WTC11 (cell line): Measurements from ENCODE around the gene RHOH. TPM values are rescaled to one million over a fixed set of nuclear protein-coding genes. Genes with fewer than 3 reads are reported as not detected.

ENCODE experiments used
- ATAC-seq: fragments of 200-7000 bp; cut with Tn5 transposase; 2 replicates; pipeline ENCODE4 v1.10.0; 2021; ENCODE audit warnings: mild to moderate bottlenecking, moderate library complexity
- CTCF ChIA-PET: fragments of 300-600 bp; sonication (Branson Sonifier 250); formaldehyde crosslinking; loops from one replicate; lab custom pipeline; 2021; ENCODE audit warnings: antibody characterized with exemption; lab: Charles Lee
- POLR2A ChIA-PET: fragments of 350-600 bp; sonication (Branson Sonifier 250); formaldehyde crosslinking; loops from one replicate; lab custom pipeline; 2021; ENCODE audit warnings: antibody characterized with exemption; lab: Charles Lee
- DNase-seq: peaks from one replicate; pipeline ENCODE4 v3.0.0; 2021; ENCODE audit warnings: low spot score
- H3K27ac Mint-ChIP-seq: 2 replicates; pipeline ENCODE4 v1.8.0; 2021; ENCODE audit warnings: mixed read lengths
- H3K27me3 Mint-ChIP-seq: 2 replicates; pipeline ENCODE4 v1.8.0; 2021; ENCODE audit warnings: low read depth, mild to moderate bottlenecking, moderate library complexity, mixed read lengths
- H3K36me3 Mint-ChIP-seq: 2 replicates; pipeline ENCODE4 v1.8.0; 2021; ENCODE audit warnings: mixed read lengths
- H3K4me1 Mint-ChIP-seq: 2 replicates; pipeline ENCODE4 v1.8.0; 2022; ENCODE audit warnings: mixed read lengths
- H3K4me3 Mint-ChIP-seq: 2 replicates; pipeline ENCODE4 v1.8.0; 2021; ENCODE audit warnings: mild to moderate bottlenecking, moderate library complexity, mixed read lengths
- H3K9me3 Mint-ChIP-seq: 2 replicates; pipeline ENCODE4 v1.8.0; 2021; ENCODE audit warnings: mixed read lengths
- ARID4B ChIP-seq: sonication (generic); formaldehyde crosslinking; IDR thresholded peaks from 2 replicates; pipeline ENCODE4 v1.8.0; 2023; ENCODE audit warnings: missing genetic modification reagents, mild to moderate bottlenecking, borderline replicate concordance
- CREM ChIP-seq: sonication (generic); formaldehyde crosslinking; IDR thresholded peaks from 2 replicates; pipeline ENCODE4 v1.8.1; 2022; ENCODE audit warnings: mild to moderate bottlenecking, missing genetic modification reagents, moderate library complexity
- EMX1 ChIP-seq: fragments of 250-450 bp; sonication (Bioruptor Pico); IDR thresholded peaks from 2 replicates; pipeline ENCODE4 v1.8.0; 2021; ENCODE audit warnings: mild to moderate bottlenecking
- ESRRA ChIP-seq: sonication (generic); formaldehyde crosslinking; IDR thresholded peaks from 2 replicates; pipeline ENCODE4 v1.8.1; 2022; ENCODE audit warnings: mild to moderate bottlenecking, missing genetic modification reagents, borderline replicate concordance
- FOXK1 ChIP-seq: sonication (generic); formaldehyde crosslinking; IDR thresholded peaks from 2 replicates; pipeline ENCODE4 v1.8.0; 2022; ENCODE audit warnings: mild to moderate bottlenecking, moderate library complexity, missing genetic modification reagents
- FOXP1 ChIP-seq: sonication (generic); formaldehyde crosslinking; IDR thresholded peaks from 2 replicates; pipeline ENCODE4 v1.8.0; 2022; ENCODE audit warnings: missing genetic modification reagents, mild to moderate bottlenecking, moderate library complexity, borderline replicate concordance
- HMGA2 ChIP-seq: fragments of 250-450 bp; sonication (Bioruptor Pico); IDR thresholded peaks from 2 replicates; pipeline ENCODE4 v1.4.0; 2021; ENCODE audit warnings: mild to moderate bottlenecking, moderate library complexity
- MXD4 ChIP-seq: fragments of 250-450 bp; sonication (Bioruptor Pico); IDR thresholded peaks from 2 replicates; pipeline ENCODE4 v1.8.0; 2021; ENCODE audit warnings: mild to moderate bottlenecking, moderate library complexity, borderline replicate concordance
- NFE2L1 ChIP-seq: sonication (generic); formaldehyde crosslinking; IDR thresholded peaks from 2 replicates; pipeline ENCODE4 v1.8.1; 2023; ENCODE audit warnings: missing genetic modification reagents
- OVOL2 ChIP-seq: fragments of 250-450 bp; sonication (Bioruptor Pico); IDR thresholded peaks from 2 replicates; pipeline ENCODE4 v1.9.0; 2021; ENCODE audit warnings: mild to moderate bottlenecking, borderline replicate concordance
- PRRX2 ChIP-seq: fragments of 250-450 bp; sonication (Bioruptor Pico); IDR thresholded peaks from 2 replicates; pipeline ENCODE4 v1.8.0; 2021; ENCODE audit warnings: mild to moderate bottlenecking
- RORB ChIP-seq: fragments of 250-450 bp; sonication (Bioruptor Pico); IDR thresholded peaks from 2 replicates; pipeline ENCODE4 v1.9.0; 2021; ENCODE audit warnings: mild to moderate bottlenecking
- SMAD4 ChIP-seq: sonication (generic); formaldehyde crosslinking; IDR thresholded peaks from 2 replicates; pipeline ENCODE4 v1.8.0; 2022; ENCODE audit warnings: mild to moderate bottlenecking, missing genetic modification reagents
- USF2 ChIP-seq: sonication (generic); formaldehyde crosslinking; IDR thresholded peaks from 2 replicates; pipeline ENCODE4 v1.8.1; 2023; ENCODE audit warnings: mild to moderate bottlenecking, missing genetic modification reagents, moderate library complexity
- ZNF219 ChIP-seq: sonication (generic); formaldehyde crosslinking; IDR thresholded peaks from 2 replicates; pipeline ENCODE4 v1.8.0; 2023; ENCODE audit warnings: missing genetic modification reagents, mild to moderate bottlenecking, borderline replicate concordance
- ZNF263 ChIP-seq: sonication (generic); formaldehyde crosslinking; IDR thresholded peaks from 2 replicates; pipeline ENCODE4 v1.8.1; 2022; ENCODE audit warnings: low read depth, mild to moderate bottlenecking, moderate library complexity, missing genetic modification reagents
- ZNF423 ChIP-seq: fragments of 250-450 bp; sonication (Bioruptor Pico); IDR thresholded peaks from 2 replicates; pipeline ENCODE4 v2.1.2; 2022; ENCODE audit warnings: mild to moderate bottlenecking, moderate library complexity
- ZNF512 ChIP-seq: sonication (generic); formaldehyde crosslinking; IDR thresholded peaks from 2 replicates; pipeline ENCODE4 v1.8.1; 2022; ENCODE audit warnings: missing genetic modification reagents, borderline replicate concordance
- ZNF532 ChIP-seq: fragments of 250-450 bp; sonication (Bioruptor Pico); IDR thresholded peaks from 2 replicates; pipeline ENCODE4 v1.9.0; 2021; ENCODE audit warnings: mild to moderate bottlenecking, borderline replicate concordance
- ZSCAN18 ChIP-seq: fragments of 250-450 bp; sonication (Bioruptor Pico); IDR thresholded peaks from 2 replicates; pipeline ENCODE4 v2.1.2; 2022; ENCODE audit warnings: mild to moderate bottlenecking, moderate library complexity
- total RNA-seq: library from RNA; stranded (reverse); gene quantifications from 3 replicates; pipeline ENCODE4 v1.2.3, GENCODE V29; 2021

The RHOH gene
- total RNA-seq, 1 experiment from 2014 or later: 8.7 TPM

GRCh38 chr4:40197879-40198689 lies 1.3 kb downstream of the RHOH start:
- H3K36me3 Mint-ChIP-seq: no peaks in the 10 kb centered on the region
- peaks cover 74% of the 10 kb centered on the region for H3K4me1 Mint-ChIP-seq
- peak overlapping the region; percentile 39 for H3K27ac Mint-ChIP-seq
- peak overlapping the region; percentile 60 for H3K4me3 Mint-ChIP-seq
- no peaks in the 10 kb centered on the region; the same call in 1 of the 2 replicates for H3K9me3 Mint-ChIP-seq
- POLR2A ChIA-PET: interaction anchor here (0.5 to 0.6 kb wide), 2 partner anchors 391 to 509 kb away, joined by 3 to 4 read pairs; no protein-coding TSS in a partner anchor
- no peaks in the 10 kb centered on the region for H3K27me3 Mint-ChIP-seq
- ATAC-seq (no peak), DNase-seq (no peak)
- TF ChIP-seq CREM (CRISPR knock-in tag) (no peak), ESRRA (CRISPR knock-in tag) (no peak), HMGA2 (no peak), ZNF423 (CRISPR knock-in tag) (no peak), FOXK1 (CRISPR knock-in tag) (no peak), ZNF263 (no peak)
- CTCF ChIA-PET: interaction anchor here (1.0 to 2.2 kb wide), 2 partner anchors 9 to 119 kb away, joined by 4 to 5 read pairs; no protein-coding TSS in a partner anchor

- ChIA-PET CTCF (interaction anchor here (1.4 kb wide), 1 partner anchor 118 kb away, joined by 3 read pairs; no protein-coding TSS in a partner anchor), POLR2A (no interaction called here)
- H3K9me3 Mint-ChIP-seq: no peaks in the 10 kb centered on the region; the same call in 1 of the 2 replicates
- no peak for DNase-seq
- peaks cover 65% of the 10 kb centered on the region for H3K4me1 Mint-ChIP-seq
- no peaks in the 10 kb centered on the region for H3K36me3 Mint-ChIP-seq
- no peaks in the 10 kb centered on the region for H3K27me3 Mint-ChIP-seq
- no peak overlapping the region; the same call in 1 of the 2 replicates for H3K27ac Mint-ChIP-seq
- no peak for ATAC-seq
- H3K4me3 Mint-ChIP-seq: no peak overlapping the region; the same call in 1 of the 2 replicates
- TF ChIP-seq USF2 (no peak), OVOL2 (CRISPR knock-in tag) (no peak), ARID4B (CRISPR knock-in tag) (no peak), ZNF532 (CRISPR knock-in tag) (no peak), MXD4 (CRISPR knock-in tag) (no peak), ZNF219 (CRISPR knock-in tag) (no peak), FOXP1 (CRISPR knock-in tag) (no peak), PRRX2 (no peak), SMAD4 (CRISPR knock-in tag) (no peak), ZNF512 (no peak), RORB (CRISPR knock-in tag) (no peak), EMX1 (CRISPR knock-in tag) (no peak), NFE2L1 (CRISPR knock-in tag) (no peak), ZSCAN18 (no peak)
Measured at GRCh38 chr4:40199179-40199670, 2.4 kb downstream of the RHOH start.
